ENCODE data around the gene SSRP1. TPM values are rescaled to one million over a fixed set of nuclear protein-coding genes. Genes with fewer than 3 reads are reported as not detected.
"Not testable (repeated sequence)": the region's sequence is repeated elsewhere in the genome, so short reads cannot be mapped to it uniquely, and the experiment has no call there.

The SSRP1 gene
- polyA plus RNA-seq, 1 donor (not counting 4 experiments of a cell fraction or from before 2014, with no cell fraction given) = 115 TPM

DNA sequence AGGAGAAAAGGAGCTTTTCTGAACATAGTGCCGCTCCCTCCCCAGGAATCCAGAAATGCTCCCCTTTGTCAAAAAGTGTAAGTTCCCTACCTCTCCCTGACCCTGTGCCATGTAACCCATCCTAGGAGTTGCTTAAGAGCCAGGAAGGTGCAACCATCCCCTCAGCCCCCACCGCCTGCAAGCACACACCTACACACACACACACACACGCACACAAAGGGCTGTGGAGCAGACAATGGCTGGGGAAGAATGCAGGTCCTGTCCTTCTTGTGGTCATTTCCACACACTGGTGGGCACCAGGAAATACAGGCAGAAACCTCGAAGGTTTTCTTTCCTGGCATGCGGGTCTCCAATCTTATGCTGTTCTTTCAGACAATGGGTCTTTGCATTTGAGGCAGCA is 3.6 kb upstream of the SSRP1 start:
- Histone ChIP-seq H3K36me3 (ENCODE audit: control insufficient read depth in 2 of 2, extremely low read depth in 1 of 2, insufficient read depth in 2 of 2, low read length in 2 of 2) (peaks cover 0 to 3% of the 10 kb centered on the region in 2 experiments), H3K79me2 (ENCODE audit: control insufficient read depth, insufficient read depth, low read length) (peaks cover 12% of the 10 kb centered on the region), H3K9me3 (ENCODE audit: control insufficient read depth, low read depth, low read length) (no peaks in the 10 kb centered on the region), H3K9me1 (ENCODE audit: control insufficient read depth, extremely low read depth, insufficient read depth, low read length) (no peaks in the 10 kb centered on the region), H2AFZ (ENCODE audit: control insufficient read depth, low read length) (no peak overlapping the region), H3K4me2 (ENCODE audit: control insufficient read depth, extremely low read depth, insufficient read depth, low read depth, low read length) (no peak overlapping the region), H3K4me1 (ENCODE audit: control insufficient read depth, extremely low read depth, insufficient read depth, low read length) (peaks cover 12% of the 10 kb centered on the region), H3K27me3 (ENCODE audit: control insufficient read depth, extremely low read depth, insufficient read depth, low read length) (peaks cover 3% of the 10 kb centered on the region), H4K20me1 (ENCODE audit: control insufficient read depth, extremely low read depth, insufficient read depth, low read length) (no peaks in the 10 kb centered on the region), H3K27ac (ENCODE audit: control insufficient read depth, insufficient read depth, low read length) (no peak overlapping the region), H3K4me3 (ENCODE audit: control insufficient read depth in 2 of 3, extremely low read depth in 1 of 3, insufficient read depth in 2 of 3, low read depth in 1 of 3, low read length in 3 of 3) (no peak overlapping the region), H3K9ac (ENCODE audit: control insufficient read depth, extremely low read depth, insufficient read depth, low read length) (no peak overlapping the region)
- dilution Hi-C loops (cut with MboI; ENCODE audit: extremely low pct_ligation_motif_present, low sequenced_read_pairs) = no loop called here
- no peak for FAIRE-seq
- no peak for DNase-seq (ENCODE audit: low read depth, low spot score)
- TF ChIP-seq, protein P1, sequence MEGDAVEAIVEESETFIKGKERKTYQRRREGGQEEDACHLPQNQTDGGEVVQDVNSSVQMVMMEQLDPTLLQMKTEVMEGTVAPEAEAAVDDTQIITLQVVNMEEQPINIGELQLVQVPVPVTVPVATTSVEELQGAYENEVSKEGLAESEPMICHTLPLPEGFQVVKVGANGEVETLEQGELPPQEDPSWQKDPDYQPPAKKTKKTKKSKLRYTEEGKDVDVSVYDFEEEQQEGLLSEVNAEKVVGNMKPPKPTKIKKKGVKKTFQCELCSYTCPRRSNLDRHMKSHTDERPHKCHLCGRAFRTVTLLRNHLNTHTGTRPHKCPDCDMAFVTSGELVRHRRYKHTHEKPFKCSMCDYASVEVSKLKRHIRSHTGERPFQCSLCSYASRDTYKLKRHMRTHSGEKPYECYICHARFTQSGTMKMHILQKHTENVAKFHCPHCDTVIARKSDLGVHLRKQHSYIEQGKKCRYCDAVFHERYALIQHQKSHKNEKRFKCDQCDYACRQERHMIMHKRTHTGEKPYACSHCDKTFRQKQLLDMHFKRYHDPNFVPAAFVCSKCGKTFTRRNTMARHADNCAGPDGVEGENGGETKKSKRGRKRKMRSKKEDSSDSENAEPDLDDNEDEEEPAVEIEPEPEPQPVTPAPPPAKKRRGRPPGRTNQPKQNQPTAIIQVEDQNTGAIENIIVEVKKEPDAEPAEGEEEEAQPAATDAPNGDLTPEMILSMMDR (optimal IDR thresholded peaks at IDR 0.05 in 1 of 3, IDR thresholded peaks at IDR 0.05 in 1 of 3, conservative IDR thresholded peaks at IDR 0.05 in 1 of 3; ENCODE audit: extremely low read depth in 1 of 3, insufficient read depth in 2 of 3, low read length in 3 of 3) = no peak
- TF ChIP-seq EZH2 (IDR thresholded peaks at IDR 0.05; ENCODE audit: low read length) = no peak

DNA sequence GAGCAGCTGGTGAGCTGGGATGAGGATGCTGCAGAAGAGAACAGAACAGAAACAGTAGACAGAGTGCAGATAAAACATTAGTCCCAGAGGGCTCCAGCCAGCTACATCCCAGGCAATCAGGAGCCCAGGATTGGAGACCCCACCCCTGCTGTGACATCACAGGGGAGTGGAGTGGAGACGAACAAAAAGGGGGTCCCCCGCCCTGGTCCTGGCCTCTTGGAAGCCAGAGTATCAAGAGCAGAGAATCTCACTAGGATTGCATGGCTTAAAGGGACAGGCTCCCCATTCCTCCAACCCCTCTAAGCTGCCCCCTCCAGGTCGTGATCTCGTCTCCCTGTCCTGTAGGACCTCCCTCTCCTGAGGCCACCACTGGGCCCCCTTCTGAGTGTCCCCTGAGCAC is 2.5 kb upstream of the SSRP1 start, which contains the start of gene P2RX3:
P2RX3 (plus strand) TSS at position 211 of the 400 bp plus-strand sequence. CDS start 199 bp downstream, outside the sequence.
- no peak for FAIRE-seq
- TF ChIP-seq, protein P1 (optimal IDR thresholded peaks at IDR 0.05 in 1 of 3, IDR thresholded peaks at IDR 0.05 in 1 of 3, conservative IDR thresholded peaks at IDR 0.05 in 1 of 3; ENCODE audit: extremely low read depth in 1 of 3, insufficient read depth in 2 of 3, low read length in 3 of 3) = no peak
- no peak for TF ChIP-seq EZH2 (IDR thresholded peaks at IDR 0.05; ENCODE audit: low read length)
- Histone ChIP-seq H3K9me3 (ENCODE audit: control insufficient read depth, low read depth, low read length) (no peaks in the 10 kb centered on the region), H3K9me1 (ENCODE audit: control insufficient read depth, extremely low read depth, insufficient read depth, low read length) (no peaks in the 10 kb centered on the region), H3K4me2 (ENCODE audit: control insufficient read depth, extremely low read depth, insufficient read depth, low read depth, low read length) (no peak within 1 kb of the TSS), H3K4me3 (ENCODE audit: control insufficient read depth in 2 of 3, extremely low read depth in 1 of 3, insufficient read depth in 2 of 3, low read depth in 1 of 3, low read length in 3 of 3) (no peak within 1 kb of the TSS), H3K79me2 (ENCODE audit: control insufficient read depth, insufficient read depth, low read length) (peaks cover 24% of the 10 kb centered on the region), H3K4me1 (ENCODE audit: control insufficient read depth, extremely low read depth, insufficient read depth, low read length) (peaks cover 15% of the 10 kb centered on the region), H3K27me3 (ENCODE audit: control insufficient read depth, extremely low read depth, insufficient read depth, low read length) (peaks cover 3% of the 10 kb centered on the region), H3K27ac (ENCODE audit: control insufficient read depth, insufficient read depth, low read length) (no peak within 1 kb of the TSS), H2AFZ (ENCODE audit: control insufficient read depth, low read length) (no peak within 1 kb of the TSS), H3K36me3 (ENCODE audit: control insufficient read depth in 2 of 2, extremely low read depth in 1 of 2, insufficient read depth in 2 of 2, low read length in 2 of 2) (peaks cover 4 to 6% of the 10 kb centered on the region in 2 experiments), H3K9ac (ENCODE audit: control insufficient read depth, extremely low read depth, insufficient read depth, low read length) (no peak within 1 kb of the TSS), H4K20me1 (ENCODE audit: control insufficient read depth, extremely low read depth, insufficient read depth, low read length) (no peaks in the 10 kb centered on the region)
- dilution Hi-C loops (cut with MboI; ENCODE audit: extremely low pct_ligation_motif_present, low sequenced_read_pairs) = no loop called here
- no peak for DNase-seq (ENCODE audit: low read depth, low spot score)

DNA sequence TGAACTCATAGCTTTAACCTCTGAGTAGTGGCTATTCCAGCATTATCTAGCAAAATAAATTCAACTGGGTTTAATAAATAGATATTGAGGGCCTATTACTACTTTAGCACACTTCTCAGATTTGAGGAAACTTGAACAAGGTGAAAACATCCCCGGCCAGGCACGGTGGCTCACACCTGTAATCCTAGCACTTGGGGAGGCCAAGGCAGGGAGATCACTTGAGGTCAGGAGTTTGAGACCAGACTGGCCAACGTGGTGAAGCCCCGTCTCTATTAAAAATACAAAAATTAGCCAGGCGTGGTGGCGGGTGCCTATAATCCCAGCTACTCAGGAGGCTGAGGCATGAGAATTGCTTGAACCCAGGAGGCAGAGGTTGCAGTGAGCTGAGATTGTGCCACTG is 1.2 kb upstream of the SSRP1 start:
- H3K79me2 ChIP-seq (ENCODE audit: control insufficient read depth, insufficient read depth, low read length) = peaks cover 35% of the 10 kb centered on the region
- H3K27ac ChIP-seq (ENCODE audit: control insufficient read depth, insufficient read depth, low read length); H3K9ac ChIP-seq (ENCODE audit: control insufficient read depth, extremely low read depth, insufficient read depth, low read length); dilution Hi-C loops (cut with MboI; ENCODE audit: extremely low pct_ligation_motif_present, low sequenced_read_pairs); H4K20me1 ChIP-seq (ENCODE audit: control insufficient read depth, extremely low read depth, insufficient read depth, low read length); H3K9me3 ChIP-seq (ENCODE audit: control insufficient read depth, low read depth, low read length); H3K4me2 ChIP-seq (ENCODE audit: control insufficient read depth, extremely low read depth, insufficient read depth, low read depth, low read length); H2AFZ ChIP-seq (ENCODE audit: control insufficient read depth, low read length); FAIRE-seq; H3K27me3 ChIP-seq (ENCODE audit: control insufficient read depth, extremely low read depth, insufficient read depth, low read length); H3K9me1 ChIP-seq (ENCODE audit: control insufficient read depth, extremely low read depth, insufficient read depth, low read length); DNase-seq (ENCODE audit: low read depth, low spot score); H3K4me3 ChIP-seq (ENCODE audit: control insufficient read depth in 2 of 3, extremely low read depth in 1 of 3, insufficient read depth in 2 of 3, low read depth in 1 of 3, low read length in 3 of 3): not testable (repeated sequence)
- peaks cover 14 to 19% of the 10 kb centered on the region in 2 experiments for H3K36me3 ChIP-seq (ENCODE audit: control insufficient read depth in 2 of 2, extremely low read depth in 1 of 2, insufficient read depth in 2 of 2, low read length in 2 of 2)
- peaks cover 15% of the 10 kb centered on the region for H3K4me1 ChIP-seq (ENCODE audit: control insufficient read depth, extremely low read depth, insufficient read depth, low read length)

Data from keratinocyte (primary cell).